ENCODE data around the gene PLCB3. TPM values are rescaled to one million over a fixed set of nuclear protein-coding genes. Genes with fewer than 3 reads are reported as not detected.

PLCB3 gene
- total and polyA plus RNA-seq, 2 of the 13 experiments (the other 11 are each of a cell fraction or from before 2014, with no cell fraction given), result 7.5 to 13.8 TPM

DNA sequence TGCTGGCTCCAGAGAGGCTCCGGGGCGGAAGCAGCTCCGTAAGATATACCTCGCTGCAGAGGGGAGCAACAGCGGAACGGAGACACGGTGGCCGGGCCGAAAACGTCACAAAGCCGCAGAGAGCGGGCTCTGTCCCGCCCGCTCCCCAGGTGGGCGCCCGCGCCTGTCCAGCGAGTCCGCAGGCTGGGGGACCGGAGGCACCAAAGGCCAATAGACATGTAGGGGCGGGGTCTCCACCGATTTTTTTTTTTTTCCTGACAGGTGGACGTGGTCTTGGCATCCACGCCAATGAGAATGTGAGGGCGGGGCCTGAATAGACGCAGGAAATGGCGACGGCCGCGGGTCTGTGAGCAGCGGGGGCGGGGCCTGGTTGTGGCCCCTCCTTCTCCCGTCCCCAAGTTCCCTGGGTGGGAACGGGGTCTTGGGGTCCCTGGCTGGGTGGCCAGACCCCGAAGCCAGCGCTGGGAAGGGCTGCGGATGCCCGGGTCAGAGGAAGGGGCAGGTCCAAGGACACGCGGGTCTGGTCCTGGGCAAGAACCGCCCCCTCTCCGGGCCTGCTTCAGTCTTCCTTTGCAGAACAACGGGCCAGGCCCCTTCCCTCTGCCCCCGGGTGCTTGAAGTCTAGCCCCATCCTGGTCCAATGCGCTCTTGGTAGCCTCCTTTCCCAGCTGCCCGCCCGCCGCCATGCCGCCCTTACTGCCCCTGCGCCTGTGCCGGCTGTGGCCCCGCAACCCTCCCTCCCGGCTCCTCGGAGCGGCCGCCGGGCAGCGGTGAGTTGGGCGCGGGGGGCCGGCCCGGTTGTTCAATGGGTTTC lies 21.0 kb upstream of the PLCB3 start, which contains the start of gene DNAJC4 (continued):
- no peak for TF ChIP-seq HES4 (CRISPR knock-in tag; IDR thresholded peaks at IDR 0.05; ENCODE audit: borderline replicate concordance)
- TF ChIP-seq, protein P1, sequence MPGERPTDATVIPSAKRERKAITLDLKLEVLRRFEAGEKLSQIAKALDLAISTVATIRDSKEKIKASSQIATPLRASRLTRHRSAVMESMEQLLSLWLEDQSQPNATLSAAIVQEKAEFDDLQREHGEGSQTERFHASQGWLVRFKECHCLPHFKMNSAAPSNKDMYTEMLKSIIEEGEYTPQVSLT (CRISPR knock-in tag; IDR thresholded peaks at IDR 0.05; ENCODE audit: borderline replicate concordance, low read depth), result 0 out of 2 replicates have a peak, but pooled peaks have one; percentile 24
- TF ChIP-seq ZNF501 (CRISPR knock-in tag; IDR thresholded peaks at IDR 0.05), result peak; percentile 76
- no peak for TF ChIP-seq ZNF713 (CRISPR knock-in tag; IDR thresholded peaks at IDR 0.05)
- TF ChIP-seq ZNF883 (CRISPR knock-in tag; IDR thresholded peaks at IDR 0.05; ENCODE audit: not compliant biosample characterization), result no peak
- TF ChIP-seq, protein P2, sequence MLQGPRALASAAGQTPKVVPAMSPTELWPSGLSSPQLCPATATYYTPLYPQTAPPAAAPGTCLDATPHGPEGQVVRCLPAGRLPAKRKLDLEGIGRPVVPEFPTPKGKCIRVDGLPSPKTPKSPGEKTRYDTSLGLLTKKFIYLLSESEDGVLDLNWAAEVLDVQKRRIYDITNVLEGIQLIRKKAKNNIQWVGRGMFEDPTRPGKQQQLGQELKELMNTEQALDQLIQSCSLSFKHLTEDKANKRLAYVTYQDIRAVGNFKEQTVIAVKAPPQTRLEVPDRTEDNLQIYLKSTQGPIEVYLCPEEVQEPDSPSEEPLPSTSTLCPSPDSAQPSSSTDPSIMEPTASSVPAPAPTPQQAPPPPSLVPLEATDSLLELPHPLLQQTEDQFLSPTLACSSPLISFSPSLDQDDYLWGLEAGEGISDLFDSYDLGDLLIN (CRISPR knock-in tag; IDR thresholded peaks at IDR 0.05; ENCODE audit: borderline replicate concordance), result no peak; the same call in 1 of the 2 replicates
- TF ChIP-seq CEBPG (CRISPR knock-in tag; IDR thresholded peaks at IDR 0.05), result no peak
- TF ChIP-seq, protein P3, sequence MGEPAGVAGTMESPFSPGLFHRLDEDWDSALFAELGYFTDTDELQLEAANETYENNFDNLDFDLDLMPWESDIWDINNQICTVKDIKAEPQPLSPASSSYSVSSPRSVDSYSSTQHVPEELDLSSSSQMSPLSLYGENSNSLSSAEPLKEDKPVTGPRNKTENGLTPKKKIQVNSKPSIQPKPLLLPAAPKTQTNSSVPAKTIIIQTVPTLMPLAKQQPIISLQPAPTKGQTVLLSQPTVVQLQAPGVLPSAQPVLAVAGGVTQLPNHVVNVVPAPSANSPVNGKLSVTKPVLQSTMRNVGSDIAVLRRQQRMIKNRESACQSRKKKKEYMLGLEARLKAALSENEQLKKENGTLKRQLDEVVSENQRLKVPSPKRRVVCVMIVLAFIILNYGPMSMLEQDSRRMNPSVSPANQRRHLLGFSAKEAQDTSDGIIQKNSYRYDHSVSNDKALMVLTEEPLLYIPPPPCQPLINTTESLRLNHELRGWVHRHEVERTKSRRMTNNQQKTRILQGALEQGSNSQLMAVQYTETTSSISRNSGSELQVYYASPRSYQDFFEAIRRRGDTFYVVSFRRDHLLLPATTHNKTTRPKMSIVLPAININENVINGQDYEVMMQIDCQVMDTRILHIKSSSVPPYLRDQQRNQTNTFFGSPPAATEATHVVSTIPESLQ (CRISPR knock-in tag; conservative IDR thresholded peaks at IDR 0.05), result no peak
- no peak; the same call in 1 of the 2 replicates for TF ChIP-seq KDM5A (IDR thresholded peaks at IDR 0.05; ENCODE audit: borderline replicate concordance, low read length)
- TF ChIP-seq, protein P4, sequence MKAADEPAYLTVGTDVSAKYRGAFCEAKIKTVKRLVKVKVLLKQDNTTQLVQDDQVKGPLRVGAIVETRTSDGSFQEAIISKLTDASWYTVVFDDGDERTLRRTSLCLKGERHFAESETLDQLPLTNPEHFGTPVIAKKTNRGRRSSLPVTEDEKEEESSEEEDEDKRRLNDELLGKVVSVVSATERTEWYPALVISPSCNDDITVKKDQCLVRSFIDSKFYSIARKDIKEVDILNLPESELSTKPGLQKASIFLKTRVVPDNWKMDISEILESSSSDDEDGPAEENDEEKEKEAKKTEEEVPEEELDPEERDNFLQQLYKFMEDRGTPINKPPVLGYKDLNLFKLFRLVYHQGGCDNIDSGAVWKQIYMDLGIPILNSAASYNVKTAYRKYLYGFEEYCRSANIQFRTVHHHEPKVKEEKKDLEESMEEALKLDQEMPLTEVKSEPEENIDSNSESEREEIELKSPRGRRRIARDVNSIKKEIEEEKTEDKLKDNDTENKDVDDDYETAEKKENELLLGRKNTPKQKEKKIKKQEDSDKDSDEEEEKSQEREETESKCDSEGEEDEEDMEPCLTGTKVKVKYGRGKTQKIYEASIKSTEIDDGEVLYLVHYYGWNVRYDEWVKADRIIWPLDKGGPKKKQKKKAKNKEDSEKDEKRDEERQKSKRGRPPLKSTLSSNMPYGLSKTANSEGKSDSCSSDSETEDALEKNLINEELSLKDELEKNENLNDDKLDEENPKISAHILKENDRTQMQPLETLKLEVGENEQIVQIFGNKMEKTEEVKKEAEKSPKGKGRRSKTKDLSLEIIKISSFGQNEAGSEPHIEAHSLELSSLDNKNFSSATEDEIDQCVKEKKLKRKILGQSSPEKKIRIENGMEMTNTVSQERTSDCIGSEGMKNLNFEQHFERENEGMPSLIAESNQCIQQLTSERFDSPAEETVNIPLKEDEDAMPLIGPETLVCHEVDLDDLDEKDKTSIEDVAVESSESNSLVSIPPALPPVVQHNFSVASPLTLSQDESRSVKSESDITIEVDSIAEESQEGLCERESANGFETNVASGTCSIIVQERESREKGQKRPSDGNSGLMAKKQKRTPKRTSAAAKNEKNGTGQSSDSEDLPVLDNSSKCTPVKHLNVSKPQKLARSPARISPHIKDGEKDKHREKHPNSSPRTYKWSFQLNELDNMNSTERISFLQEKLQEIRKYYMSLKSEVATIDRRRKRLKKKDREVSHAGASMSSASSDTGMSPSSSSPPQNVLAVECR (CRISPR knock-in tag; IDR thresholded peaks at IDR 0.05; ENCODE audit: borderline replicate concordance), result peak; percentile 64
- no peak for TF ChIP-seq ZNF652 (CRISPR knock-in tag; IDR thresholded peaks at IDR 0.05; ENCODE audit: borderline replicate concordance, low read depth)
- TF ChIP-seq ZNF687 (CRISPR knock-in tag; IDR thresholded peaks at IDR 0.05), result peak; percentile 77
- no peak for TF ChIP-seq NR2F6 (IDR thresholded peaks at IDR 0.05)
- 0 out of 2 replicates have a peak, but pooled peaks have one; percentile 31 for TF ChIP-seq NR2F6 (CRISPR knock-in tag; IDR thresholded peaks at IDR 0.05)
- no peak for TF ChIP-seq ZZZ3 (CRISPR knock-in tag; IDR thresholded peaks at IDR 0.05; ENCODE audit: borderline replicate concordance)
- no peak for TF ChIP-seq RFX3 (CRISPR knock-in tag; IDR thresholded peaks at IDR 0.05)
- no peak for TF ChIP-seq ZNF782 (CRISPR knock-in tag; IDR thresholded peaks at IDR 0.05; ENCODE audit: borderline replicate concordance)
